ENCODE data around the gene PTGER1.

The PTGER1 gene

DNA sequence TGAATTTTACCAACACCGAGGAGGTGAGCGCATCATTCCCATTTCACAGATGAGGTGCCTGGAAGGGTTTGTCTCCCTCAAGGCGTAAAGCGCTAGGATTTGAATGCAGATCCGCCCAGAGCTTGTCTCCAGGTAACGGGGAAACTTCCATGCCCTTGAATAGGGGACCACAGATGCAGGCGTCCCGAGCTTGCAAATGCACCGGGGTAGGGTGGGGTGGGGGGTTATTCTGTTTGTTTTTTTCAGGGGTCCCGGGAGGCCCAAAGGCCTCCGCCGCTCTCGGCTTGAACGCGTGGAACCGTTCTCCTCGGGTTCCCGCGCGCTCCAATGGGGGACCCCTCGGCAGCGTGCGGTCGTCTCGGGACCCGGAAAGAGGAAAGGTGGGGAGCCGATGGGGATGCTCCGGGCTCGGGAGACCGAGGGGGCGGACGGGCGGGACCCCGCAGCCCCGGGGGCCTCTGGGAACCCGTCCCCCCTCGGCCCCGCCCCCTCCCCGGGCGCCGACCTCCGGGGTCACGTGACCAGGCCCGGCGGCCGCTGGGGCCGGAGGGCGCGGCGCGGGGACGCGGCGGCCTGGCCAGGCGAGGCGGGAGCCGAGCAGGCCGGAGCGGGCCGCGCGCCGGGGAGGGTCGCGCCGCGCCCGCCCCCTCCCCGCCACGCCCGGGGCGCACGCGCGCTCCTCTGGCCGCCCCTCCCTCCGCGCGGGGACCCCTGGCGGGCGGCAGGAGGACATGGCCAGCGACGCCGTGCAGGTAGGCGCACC is 42.2 kb downstream of the PTGER1 start, which contains the start of gene PKN1:
Gene PKN1, plus strand, starts transcription at position 516 of the 763 bp plus-strand sequence. Its CDS starts 216 bp downstream, at position 732.
- no peaks in the 10 kb centered on the region for H3K27me3 ChIP-seq (ENCODE audit: control insufficient read depth, low read length)
- peaks cover 9% of the 10 kb centered on the region; the same call in 1 of the 2 replicates for H3F3A ChIP-seq (ENCODE audit: control insufficient read depth, insufficient read depth)
- peak within 1 kb of the TSS; percentile 79 for H3K4me3 ChIP-seq (ENCODE audit: low read length)
- H3K4me2 ChIP-seq (ENCODE audit: low read length) = peak within 1 kb of the TSS; percentile 84
- peaks cover 8% of the 10 kb centered on the region for H4K20me1 ChIP-seq (ENCODE audit: control insufficient read depth, insufficient read depth, low read depth, low read length)
- peaks cover 57% of the 10 kb centered on the region for H3K79me2 ChIP-seq (ENCODE audit: control insufficient read depth, low read length)
- peak within 1 kb of the TSS; percentile 66 for H3K27ac ChIP-seq (ENCODE audit: low read depth, low read length)
- peaks cover 21% of the 10 kb centered on the region for H3K36me3 ChIP-seq (ENCODE audit: control insufficient read depth, low read length)
- peaks cover 59% of the 10 kb centered on the region for H3K4me1 ChIP-seq (ENCODE audit: control insufficient read depth, low read length)
- H3K9me3 ChIP-seq (ENCODE audit: control insufficient read depth, insufficient read depth, low read length) = no peaks in the 10 kb centered on the region
- TF ChIP-seq CTCF (IDR thresholded peaks at IDR 0.05; ENCODE audit: low read depth, low read length, poor library complexity, severe bottlenecking) = no peak
- TF ChIP-seq EZH2phosphoT487 (IDR thresholded peaks at IDR 0.05; ENCODE audit: borderline replicate concordance, low read length) = no peak
- H3K9me2 ChIP-seq (replicated peaks; ENCODE audit: control insufficient read depth, low read length) = no peaks in the 10 kb centered on the region

- TF ChIP-seq EZH2phosphoT487 (IDR thresholded peaks at IDR 0.05; ENCODE audit: borderline replicate concordance, low read length) (no peak), CTCF (IDR thresholded peaks at IDR 0.05; ENCODE audit: low read depth, low read length, poor library complexity, severe bottlenecking) (no peak)
- no peak overlapping the region for H3K27ac ChIP-seq (ENCODE audit: low read depth, low read length)
- no peaks in the 10 kb centered on the region for H3K9me3 ChIP-seq (ENCODE audit: control insufficient read depth, insufficient read depth, low read length)
- H3K9me2 ChIP-seq (replicated peaks; ENCODE audit: control insufficient read depth, low read length) = no peaks in the 10 kb centered on the region
- peak overlapping the region; percentile 4; the same call in 1 of the 2 replicates for H3K4me3 ChIP-seq (ENCODE audit: low read length)
- H3K4me2 ChIP-seq (ENCODE audit: low read length) = peak overlapping the region; percentile 69
- H3K4me1 ChIP-seq (ENCODE audit: control insufficient read depth, low read length) = peaks cover 51% of the 10 kb centered on the region
- peaks cover 8% of the 10 kb centered on the region for H4K20me1 ChIP-seq (ENCODE audit: control insufficient read depth, insufficient read depth, low read depth, low read length)
- peaks cover 35% of the 10 kb centered on the region for H3K79me2 ChIP-seq (ENCODE audit: control insufficient read depth, low read length)
- peaks cover 7% of the 10 kb centered on the region; the same call in 1 of the 2 replicates for H3F3A ChIP-seq (ENCODE audit: control insufficient read depth, insufficient read depth)
- peaks cover 12% of the 10 kb centered on the region for H3K36me3 ChIP-seq (ENCODE audit: control insufficient read depth, low read length)
- H3K27me3 ChIP-seq (ENCODE audit: control insufficient read depth, low read length) = no peaks in the 10 kb centered on the region
Measured at GRCh38 chr19:14430712-14431111, 44.4 kb downstream of the PTGER1 start.

GRCh38 chr19:14428882-14429416 is 46.2 kb downstream of the PTGER1 start:
- Histone ChIP-seq H3K36me3 (ENCODE audit: control insufficient read depth, low read length) (no peaks in the 10 kb centered on the region; the same call in 1 of the 2 replicates), H3K79me2 (ENCODE audit: control insufficient read depth, low read length) (peaks cover 17% of the 10 kb centered on the region), H3K27ac (ENCODE audit: low read depth, low read length) (no peak overlapping the region), H3K4me2 (ENCODE audit: low read length) (no peak overlapping the region), H3K9me2 (replicated peaks; ENCODE audit: control insufficient read depth, low read length) (no peaks in the 10 kb centered on the region), H3K9me3 (ENCODE audit: control insufficient read depth, insufficient read depth, low read length) (no peaks in the 10 kb centered on the region), H3K4me1 (ENCODE audit: control insufficient read depth, low read length) (peaks cover 51% of the 10 kb centered on the region), H4K20me1 (ENCODE audit: control insufficient read depth, insufficient read depth, low read depth, low read length) (no peaks in the 10 kb centered on the region), H3F3A (ENCODE audit: control insufficient read depth, insufficient read depth) (peaks cover 3% of the 10 kb centered on the region), H3K27me3 (ENCODE audit: control insufficient read depth, low read length) (no peaks in the 10 kb centered on the region), H3K4me3 (ENCODE audit: low read length) (no peak overlapping the region)
- TF ChIP-seq EZH2phosphoT487 (IDR thresholded peaks at IDR 0.05; ENCODE audit: borderline replicate concordance, low read length) = no peak
- no peak for TF ChIP-seq CTCF (IDR thresholded peaks at IDR 0.05; ENCODE audit: low read depth, low read length, poor library complexity, severe bottlenecking)
